Measurements from ENCODE around the gene SH3RF3. TPM values are rescaled to one million over a fixed set of nuclear protein-coding genes. Genes with fewer than 3 reads are reported as not detected.

Gene SH3RF3
- total and polyA plus RNA-seq, 10 of the 15 experiments (the other 5 are each of a cell fraction or from before 2014, with no cell fraction given), result 0.08 to 8.8 (median 2.3) TPM

DNA sequence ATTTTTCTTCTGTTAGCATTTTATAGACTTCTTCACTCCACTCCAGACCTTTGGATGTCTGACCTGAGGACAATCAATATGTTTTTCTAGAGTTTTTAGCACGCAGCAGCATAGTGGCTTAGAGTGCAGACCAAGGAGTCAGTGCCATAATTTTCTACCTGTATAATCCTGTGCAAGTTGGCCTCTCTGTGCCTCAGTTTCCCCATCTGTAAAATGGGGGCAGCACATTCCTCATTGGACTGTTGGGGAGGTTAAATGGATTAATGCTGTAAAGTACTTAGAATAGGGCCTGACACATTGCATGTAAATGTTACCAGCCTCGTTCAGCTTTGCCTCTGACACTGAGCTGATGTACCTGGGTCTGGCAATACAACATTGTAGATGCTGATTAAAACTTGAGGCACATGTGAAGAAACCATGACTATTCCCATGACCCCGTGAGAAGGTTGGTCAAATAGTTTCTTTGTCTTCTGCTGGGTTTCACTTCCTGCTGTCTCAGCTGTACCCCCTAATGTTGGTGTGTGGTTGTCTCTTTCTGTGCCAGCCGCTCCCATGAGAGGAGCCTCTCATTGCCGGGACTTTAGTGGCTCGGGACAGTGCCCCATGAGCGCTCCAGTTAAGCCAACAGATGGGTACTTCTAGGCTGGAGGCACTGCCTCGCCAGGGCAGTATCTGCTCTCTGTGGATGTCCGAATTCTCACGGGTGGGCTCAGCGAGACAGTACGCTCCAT, 125.3 kb downstream of the SH3RF3 start (continued):
- no peak for TF ChIP-seq CREB1 (IDR thresholded peaks at IDR 0.05; ENCODE audit: low read depth)
- no peak for TF ChIP-seq ZNF207 (IDR thresholded peaks at IDR 0.05; ENCODE audit: borderline replicate concordance)
- no peak for TF ChIP-seq NFYB (IDR thresholded peaks at IDR 0.05; ENCODE audit: insufficient read depth, low read depth, low read length)
- TF ChIP-seq TCF12 (IDR thresholded peaks at IDR 0.05; ENCODE audit: low read depth, low read length), result peak; percentile 66; the same call in 1 of the 2 replicates
- TF ChIP-seq, protein P1, sequence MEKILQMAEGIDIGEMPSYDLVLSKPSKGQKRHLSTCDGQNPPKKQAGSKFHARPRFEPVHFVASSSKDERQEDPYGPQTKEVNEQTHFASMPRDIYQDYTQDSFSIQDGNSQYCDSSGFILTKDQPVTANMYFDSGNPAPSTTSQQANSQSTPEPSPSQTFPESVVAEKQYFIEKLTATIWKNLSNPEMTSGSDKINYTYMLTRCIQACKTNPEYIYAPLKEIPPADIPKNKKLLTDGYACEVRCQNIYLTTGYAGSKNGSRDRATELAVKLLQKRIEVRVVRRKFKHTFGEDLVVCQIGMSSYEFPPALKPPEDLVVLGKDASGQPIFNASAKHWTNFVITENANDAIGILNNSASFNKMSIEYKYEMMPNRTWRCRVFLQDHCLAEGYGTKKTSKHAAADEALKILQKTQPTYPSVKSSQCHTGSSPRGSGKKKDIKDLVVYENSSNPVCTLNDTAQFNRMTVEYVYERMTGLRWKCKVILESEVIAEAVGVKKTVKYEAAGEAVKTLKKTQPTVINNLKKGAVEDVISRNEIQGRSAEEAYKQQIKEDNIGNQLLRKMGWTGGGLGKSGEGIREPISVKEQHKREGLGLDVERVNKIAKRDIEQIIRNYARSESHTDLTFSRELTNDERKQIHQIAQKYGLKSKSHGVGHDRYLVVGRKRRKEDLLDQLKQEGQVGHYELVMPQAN (conservative IDR thresholded peaks at IDR 0.05), result no peak
- peak; percentile 23; the same call in 1 of the 2 replicates for TF ChIP-seq ATF7 (IDR thresholded peaks at IDR 0.05; ENCODE audit: low read depth)
- TF ChIP-seq, protein P2, sequence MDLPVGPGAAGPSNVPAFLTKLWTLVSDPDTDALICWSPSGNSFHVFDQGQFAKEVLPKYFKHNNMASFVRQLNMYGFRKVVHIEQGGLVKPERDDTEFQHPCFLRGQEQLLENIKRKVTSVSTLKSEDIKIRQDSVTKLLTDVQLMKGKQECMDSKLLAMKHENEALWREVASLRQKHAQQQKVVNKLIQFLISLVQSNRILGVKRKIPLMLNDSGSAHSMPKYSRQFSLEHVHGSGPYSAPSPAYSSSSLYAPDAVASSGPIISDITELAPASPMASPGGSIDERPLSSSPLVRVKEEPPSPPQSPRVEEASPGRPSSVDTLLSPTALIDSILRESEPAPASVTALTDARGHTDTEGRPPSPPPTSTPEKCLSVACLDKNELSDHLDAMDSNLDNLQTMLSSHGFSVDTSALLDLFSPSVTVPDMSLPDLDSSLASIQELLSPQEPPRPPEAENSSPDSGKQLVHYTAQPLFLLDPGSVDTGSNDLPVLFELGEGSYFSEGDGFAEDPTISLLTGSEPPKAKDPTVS (IDR thresholded peaks at IDR 0.05; ENCODE audit: low read depth, low read length), result no peak
- TF ChIP-seq CREM (IDR thresholded peaks at IDR 0.05; ENCODE audit: low read depth), result peak; percentile 14; the same call in 1 of the 2 replicates
- no peak for TF ChIP-seq SIN3A (IDR thresholded peaks at IDR 0.05; ENCODE audit: low read depth, low read length)
- TF ChIP-seq POU2F2 (IDR thresholded peaks at IDR 0.05; ENCODE audit: borderline replicate concordance, low read depth, low read length), result no peak
- peak; percentile 55; the same call in 1 of the 2 replicates for TF ChIP-seq IRF4 (IDR thresholded peaks at IDR 0.05; ENCODE audit: low read depth, low read length)
- TF ChIP-seq, protein P3, sequence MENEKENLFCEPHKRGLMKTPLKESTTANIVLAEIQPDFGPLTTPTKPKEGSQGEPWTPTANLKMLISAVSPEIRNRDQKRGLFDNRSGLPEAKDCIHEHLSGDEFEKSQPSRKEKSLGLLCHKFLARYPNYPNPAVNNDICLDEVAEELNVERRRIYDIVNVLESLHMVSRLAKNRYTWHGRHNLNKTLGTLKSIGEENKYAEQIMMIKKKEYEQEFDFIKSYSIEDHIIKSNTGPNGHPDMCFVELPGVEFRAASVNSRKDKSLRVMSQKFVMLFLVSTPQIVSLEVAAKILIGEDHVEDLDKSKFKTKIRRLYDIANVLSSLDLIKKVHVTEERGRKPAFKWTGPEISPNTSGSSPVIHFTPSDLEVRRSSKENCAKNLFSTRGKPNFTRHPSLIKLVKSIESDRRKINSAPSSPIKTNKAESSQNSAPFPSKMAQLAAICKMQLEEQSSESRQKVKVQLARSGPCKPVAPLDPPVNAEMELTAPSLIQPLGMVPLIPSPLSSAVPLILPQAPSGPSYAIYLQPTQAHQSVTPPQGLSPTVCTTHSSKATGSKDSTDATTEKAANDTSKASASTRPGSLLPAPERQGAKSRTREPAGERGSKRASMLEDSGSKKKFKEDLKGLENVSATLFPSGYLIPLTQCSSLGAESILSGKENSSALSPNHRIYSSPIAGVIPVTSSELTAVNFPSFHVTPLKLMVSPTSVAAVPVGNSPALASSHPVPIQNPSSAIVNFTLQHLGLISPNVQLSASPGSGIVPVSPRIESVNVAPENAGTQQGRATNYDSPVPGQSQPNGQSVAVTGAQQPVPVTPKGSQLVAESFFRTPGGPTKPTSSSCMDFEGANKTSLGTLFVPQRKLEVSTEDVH (IDR thresholded peaks at IDR 0.05; ENCODE audit: low read depth, partially characterized antibody), result no peak
- no peak for TF ChIP-seq SP1 (IDR thresholded peaks at IDR 0.05; ENCODE audit: low read depth, low read length)
- no peak; the same call in 1 of the 2 replicates for TF ChIP-seq RCOR1 (conservative IDR thresholded peaks at IDR 0.05; ENCODE audit: low read depth, low read length)
- no peak for TF ChIP-seq NFXL1 (IDR thresholded peaks at IDR 0.05; ENCODE audit: borderline replicate concordance)
- no peak for TF ChIP-seq ASH2L (IDR thresholded peaks at IDR 0.05; ENCODE audit: borderline replicate concordance, low read depth)
- TF ChIP-seq BHLHE40 (IDR thresholded peaks at IDR 0.05; ENCODE audit: borderline replicate concordance in 1 of 2, low read depth in 2 of 2, low read length in 1 of 2), result peak; percentile 37 to 56; a peak in 1 of 4 replicates
- TF ChIP-seq GATAD2B (conservative IDR thresholded peaks at IDR 0.05; ENCODE audit: low read depth), result peak; percentile 90
- TF ChIP-seq, protein P4, sequence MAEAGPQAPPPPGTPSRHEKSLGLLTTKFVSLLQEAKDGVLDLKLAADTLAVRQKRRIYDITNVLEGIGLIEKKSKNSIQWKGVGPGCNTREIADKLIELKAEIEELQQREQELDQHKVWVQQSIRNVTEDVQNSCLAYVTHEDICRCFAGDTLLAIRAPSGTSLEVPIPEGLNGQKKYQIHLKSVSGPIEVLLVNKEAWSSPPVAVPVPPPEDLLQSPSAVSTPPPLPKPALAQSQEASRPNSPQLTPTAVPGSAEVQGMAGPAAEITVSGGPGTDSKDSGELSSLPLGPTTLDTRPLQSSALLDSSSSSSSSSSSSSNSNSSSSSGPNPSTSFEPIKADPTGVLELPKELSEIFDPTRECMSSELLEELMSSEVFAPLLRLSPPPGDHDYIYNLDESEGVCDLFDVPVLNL (IDR thresholded peaks at IDR 0.05; ENCODE audit: low read depth, low read length), result no peak
- no peak for TF ChIP-seq MEF2A (IDR thresholded peaks at IDR 0.05; ENCODE audit: insufficient read depth, low read depth, low read length)
- no peak; the same call in 1 of the 2 replicates for TF ChIP-seq RAD51 (IDR thresholded peaks at IDR 0.05)
- peak; percentile 22 for TF ChIP-seq SMAD1 (IDR thresholded peaks at IDR 0.05; ENCODE audit: low read depth, partially characterized antibody)
- TF ChIP-seq JUNB (IDR thresholded peaks at IDR 0.05), result no peak
- no peak for TF ChIP-seq BRCA1 (IDR thresholded peaks at IDR 0.05; ENCODE audit: low read depth, low read length)

Measured in GM12878 (cell line).